RWPE2 (cell line): ENCODE data around the gene GATB.
A peak's percentile ranks its signal among the peaks of the same experiment; 100 is the strongest.

Experiments
- ATAC-seq: fragments of 200-7000 bp; cut with Tn5 transposase; 3 replicates; pipeline ENCODE4 v1.9.1; 2021; ENCODE audit warnings: low read depth
- DNase-seq: peaks from one replicate; pipeline ENCODE4 v3.0.0-alpha.2; 2020; ENCODE audit warnings: low spot score
- H3K27ac ChIP-seq: fragments of 450-650 bp; 2 replicates; pipeline ENCODE4 v1.5.1; 2017; ENCODE audit warnings: mild to moderate bottlenecking; ENCODE audit not compliant: poor library complexity, severe bottlenecking
- H3K27me3 ChIP-seq: fragments of 250-450 bp; sonication (Bioruptor Pico); 2 replicates; pipeline ENCODE4 v1.5.1; 2021; ENCODE audit warnings: mild to moderate bottlenecking, moderate library complexity; ENCODE audit not compliant: insufficient read depth, poor library complexity, severe bottlenecking
- H3K36me3 ChIP-seq: fragments of 250-450 bp; sonication (Bioruptor Pico); 2 replicates; pipeline ENCODE4 v1.5.1; 2020; ENCODE audit warnings: low read depth, mild to moderate bottlenecking, moderate library complexity
- H3K4me1 ChIP-seq: fragments of 250-450 bp; sonication (Bioruptor Pico); 2 replicates; pipeline ENCODE4 v1.5.1; 2021; ENCODE audit warnings: mild to moderate bottlenecking, moderate library complexity; ENCODE audit not compliant: insufficient read depth, poor library complexity, severe bottlenecking
- H3K4me3 ChIP-seq: fragments of 250-450 bp; sonication (Bioruptor Pico); 2 replicates; pipeline ENCODE4 v1.5.1; 2021; ENCODE audit warnings: mild to moderate bottlenecking, moderate library complexity; ENCODE audit not compliant: severe bottlenecking
- H3K9me3 ChIP-seq: fragments of 250-450 bp; sonication (Bioruptor Pico); 2 replicates; pipeline ENCODE4 v1.5.1; 2021; ENCODE audit warnings: mild to moderate bottlenecking, moderate library complexity; ENCODE audit not compliant: severe bottlenecking
- CTCF ChIP-seq: fragments of 450-650 bp; IDR thresholded peaks from one replicate; pipeline ENCODE4 v1.5.1; 2017; ENCODE audit warnings: mild to moderate bottlenecking, moderate library complexity; ENCODE audit not compliant: poor library complexity, severe bottlenecking

Gene GATB

GRCh38 chr4:151651496-151651895, 109.3 kb downstream of the GATB start:
- ATAC-seq (no peak), DNase-seq (no peak)
- no peaks in the 10 kb centered on the region for H3K4me1 ChIP-seq
- 0 out of 2 replicates have a peak, but pooled peaks cover 4% of the 10 kb centered on the region for H3K36me3 ChIP-seq
- no peak overlapping the region for H3K4me3 ChIP-seq
- TF ChIP-seq CTCF: no peak
- no peaks in the 10 kb centered on the region for H3K27me3 ChIP-seq
- no peaks in the 10 kb centered on the region for H3K9me3 ChIP-seq
- no peak overlapping the region for H3K27ac ChIP-seq

GRCh38 chr4:151649479-151649878, 111.3 kb downstream of the GATB start:
- no peak for ATAC-seq
- no peaks in the 10 kb centered on the region for H3K4me1 ChIP-seq

GRCh38 chr4:151646322-151646721, 114.5 kb downstream of the GATB start:
- ATAC-seq (no peak), DNase-seq (no peak)
- no peak for TF ChIP-seq CTCF
- no peaks in the 10 kb centered on the region for H3K9me3 ChIP-seq
- H3K4me1 ChIP-seq: peaks cover 3% of the 10 kb centered on the region
- no peaks in the 10 kb centered on the region for H3K27me3 ChIP-seq
- H3K4me3 ChIP-seq: no peak overlapping the region
- H3K36me3 ChIP-seq: peaks cover 9% of the 10 kb centered on the region; the same call in 1 of the 2 replicates
- H3K27ac ChIP-seq: no peak overlapping the region

More at GRCh38 chr4:151649479-151649878, 111.3 kb downstream of the GATB start:
- Histone ChIP-seq H3K36me3 (0 out of 2 replicates have a peak, but pooled peaks cover 4% of the 10 kb centered on the region), H3K27me3 (no peaks in the 10 kb centered on the region), H3K27ac (no peak overlapping the region), H3K4me3 (no peak overlapping the region), H3K9me3 (no peaks in the 10 kb centered on the region)
- no peak for TF ChIP-seq CTCF
- DNase-seq: no peak

GRCh38 chr4:151644622-151645021, 116.2 kb downstream of the GATB start:
- DNase-seq: no peak

More at GRCh38 chr4:151644622-151645021, 116.2 kb downstream of the GATB start:
- no peak for ATAC-seq
- peaks cover 3% of the 10 kb centered on the region for H3K4me1 ChIP-seq
- TF ChIP-seq CTCF: peak; percentile 34
- H3K4me3 ChIP-seq: no peak overlapping the region
- peaks cover 4% of the 10 kb centered on the region; the same call in 1 of the 2 replicates for H3K36me3 ChIP-seq
- H3K9me3 ChIP-seq: no peaks in the 10 kb centered on the region
- no peak overlapping the region for H3K27ac ChIP-seq
- no peaks in the 10 kb centered on the region for H3K27me3 ChIP-seq
